Mucosa of descending colon (tissue), 3 donors: ENCODE data around the gene IL17F. TPM values are rescaled to one million over a fixed set of nuclear protein-coding genes. Genes with fewer than 3 reads are reported as not detected.
"Not testable (repeated sequence)": the region's sequence is repeated elsewhere in the genome, so short reads cannot be mapped to it uniquely, and the experiment has no call there.

Experiments
- ATAC-seq: fragments of 200-7000 bp; cut with Tn5 transposase; one replicate; pipeline ENCODE4 v1.9.1; 2020; ENCODE audit warnings: mild to moderate bottlenecking, moderate library complexity
- DNase-seq, 3 donors: peaks; one replicate each; pipeline ENCODE4 v3.0.0-alpha.2; 2020
- H3K36me3 ChIP-seq: fragments of 200-600 bp; one replicate; pipeline ENCODE4 v1.8.0; 2021; ENCODE audit warnings: low read depth, mild to moderate bottlenecking
- H3K4me1 ChIP-seq: fragments of 200-600 bp; one replicate; pipeline ENCODE4 v1.8.0; 2021; ENCODE audit warnings: low read depth, mild to moderate bottlenecking
- H3K4me3 ChIP-seq: fragments of 200-600 bp; one replicate; pipeline ENCODE4 v1.8.0; 2021; ENCODE audit warnings: mild to moderate bottlenecking
- H3K9me3 ChIP-seq: fragments of 200-600 bp; one replicate; pipeline ENCODE4 v1.8.0; 2021; ENCODE audit warnings: mild to moderate bottlenecking
- CTCF ChIP-seq: fragments of 200-600 bp; IDR thresholded peaks from one replicate; pipeline ENCODE4 v1.8.0; 2022; ENCODE audit warnings: antibody characterized with exemption, mild to moderate bottlenecking
- intact Hi-C, 2 donors: fragments of 100-400 bp; cut with DNase I in 1 of 2; cut with micrococcal nuclease in 1 of 2; formaldehyde crosslinking; loops; one replicate each; pipeline versions ENCODE4 v1.11.0 to v1.11.1; 2022; cut with DNase I, micrococcal nuclease
- total RNA-seq, 3 donors: library from RNA; stranded (reverse); fragmentation: NEBNext Ultra II Directional in 2 of 3; extraction: Animal tissue kit (Norgen Biotek cat#: 25700) in 2 of 3; gene quantifications; one replicate each; pipeline versions ENCODE4 v1.2.1 to v1.2.4, GENCODE V29; 2021 to 2023
- donor health status: DM: no; HTN: no; CAD: no; lungs with moderate emphysema.
- donor health status: DM: no; HTN: no; CAD: no.
- donor health status: DM: no; HTN: yes; CAD: no.

Gene IL17F
- total RNA-seq, 3 donors from 2014 or later, result not detected

DNA sequence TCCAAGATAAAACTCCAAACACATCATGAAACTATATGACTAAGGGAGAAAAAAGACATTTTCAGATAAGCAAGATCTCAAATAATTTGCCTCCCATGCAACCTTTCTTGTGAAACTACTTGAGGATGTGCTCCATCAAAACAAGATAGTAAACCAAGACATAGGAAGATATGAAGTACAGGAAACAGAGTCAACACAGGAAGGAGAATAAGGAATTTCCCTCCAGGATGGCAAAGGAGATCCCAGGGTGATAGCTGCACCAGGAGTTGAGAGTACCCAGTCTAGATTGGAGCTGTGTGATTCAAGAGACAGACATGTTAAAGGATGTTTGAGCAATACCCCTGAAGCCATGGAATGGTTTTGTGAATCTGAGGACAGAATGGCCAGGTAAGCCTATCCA is 42.8 kb downstream of the IL17F start:
- Histone ChIP-seq H3K4me3 (no peak overlapping the region), H3K9me3 (peaks cover 6% of the 10 kb centered on the region), H3K36me3 (no peaks in the 10 kb centered on the region), H3K4me1 (no peaks in the 10 kb centered on the region)
- no peak for DNase-seq
- no peak for TF ChIP-seq CTCF
- intact Hi-C loops, result no loop called here
- no peak for ATAC-seq

GRCh38 chr6:52201046-52201445 is 43.3 kb downstream of the IL17F start:
- intact Hi-C loops, result no loop called here
- DNase-seq (no peak), ATAC-seq (no peak)
- TF ChIP-seq CTCF, result no peak
- Histone ChIP-seq H3K36me3 (no peaks in the 10 kb centered on the region), H3K9me3 (peaks cover 6% of the 10 kb centered on the region), H3K4me1 (no peaks in the 10 kb centered on the region), H3K4me3 (no peak overlapping the region)

- H3K9me3 ChIP-seq, ATAC-seq, intact Hi-C loops, H3K4me3 ChIP-seq, H3K4me1 ChIP-seq, H3K36me3 ChIP-seq, DNase-seq: not testable (repeated sequence)
Observed at GRCh38 chr6:52200088-52200487, 44.2 kb downstream of the IL17F start.

DNA sequence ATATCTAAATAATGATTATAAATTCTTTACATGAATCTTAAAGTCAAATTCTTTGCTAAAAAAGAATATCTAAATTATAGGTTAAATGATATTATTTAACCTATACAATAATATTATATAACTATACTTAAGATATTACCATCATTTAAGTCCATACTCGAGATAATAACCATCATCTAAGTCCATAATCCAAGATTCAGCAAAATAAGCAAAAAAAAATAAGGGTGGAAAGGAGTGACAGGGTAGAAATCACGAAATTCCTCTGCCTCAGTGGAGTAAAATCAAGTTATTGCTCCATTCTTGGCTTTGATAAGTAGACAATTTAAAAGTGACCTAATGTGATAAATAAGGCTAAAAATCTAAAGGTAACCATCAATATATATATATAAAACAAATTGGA is 48.4 kb downstream of the IL17F start:
- ATAC-seq (no peak), DNase-seq (no peak)
- intact Hi-C loops, result no loop called here
- no peak for TF ChIP-seq CTCF
- H3K4me3 ChIP-seq, result no peak overlapping the region
- H3K4me1 ChIP-seq, result no peaks in the 10 kb centered on the region
- peaks cover 6% of the 10 kb centered on the region for H3K9me3 ChIP-seq
- no peaks in the 10 kb centered on the region for H3K36me3 ChIP-seq

DNA sequence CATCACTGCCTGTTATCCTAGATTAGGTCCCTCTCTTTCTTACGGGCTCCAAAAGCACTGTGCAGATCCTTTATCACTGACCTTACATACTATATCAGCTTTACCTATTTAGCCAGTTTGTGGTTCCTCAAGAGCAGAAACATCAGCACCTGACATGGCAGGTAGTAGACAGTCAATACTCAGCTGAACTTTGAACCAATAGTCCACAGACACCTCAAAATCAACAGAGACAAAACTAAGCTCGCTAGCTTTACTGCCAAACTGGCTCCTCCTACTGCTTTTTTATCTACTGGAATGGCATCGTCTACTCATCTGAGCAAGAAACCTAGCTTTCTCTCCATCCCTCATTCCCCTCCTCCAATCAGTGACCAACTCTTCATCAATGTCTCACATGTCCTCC is 52.5 kb downstream of the IL17F start:
- Histone ChIP-seq H3K4me3 (no peak overlapping the region), H3K4me1 (no peaks in the 10 kb centered on the region), H3K36me3 (no peaks in the 10 kb centered on the region), H3K9me3 (no peaks in the 10 kb centered on the region)
- intact Hi-C loops, result no loop called here
- no peak for TF ChIP-seq CTCF
- ATAC-seq (no peak), DNase-seq (no peak)

DNA sequence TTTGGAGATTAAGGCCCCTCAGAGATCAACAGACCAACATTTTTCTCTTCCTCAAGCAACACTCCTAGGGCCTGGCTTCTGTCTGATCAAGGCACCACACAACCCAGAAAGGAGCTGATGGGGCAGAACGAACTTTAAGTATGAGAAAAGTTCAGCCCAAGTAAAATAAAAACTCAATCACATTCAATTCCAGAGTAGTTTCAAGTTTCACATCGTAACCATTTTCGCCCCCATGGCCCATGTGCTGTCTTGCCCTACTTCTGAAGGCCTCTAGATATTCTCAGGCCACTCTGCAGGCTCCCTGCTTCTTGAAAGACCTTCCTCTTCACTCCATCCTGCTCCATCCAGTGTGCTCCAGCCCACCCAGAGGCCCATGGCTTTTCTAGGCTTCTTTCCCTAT is 53.9 kb downstream of the IL17F start:
- H3K4me1 ChIP-seq, result no peaks in the 10 kb centered on the region
- DNase-seq (no peak), ATAC-seq (no peak)
- no peaks in the 10 kb centered on the region for H3K36me3 ChIP-seq
- H3K4me3 ChIP-seq, result no peak overlapping the region
- no peaks in the 10 kb centered on the region for H3K9me3 ChIP-seq
- no peak for TF ChIP-seq CTCF
- intact Hi-C loops, result no loop called here
